ENCODE data around the gene URI1.

- TF ChIP-seq, protein P1, sequence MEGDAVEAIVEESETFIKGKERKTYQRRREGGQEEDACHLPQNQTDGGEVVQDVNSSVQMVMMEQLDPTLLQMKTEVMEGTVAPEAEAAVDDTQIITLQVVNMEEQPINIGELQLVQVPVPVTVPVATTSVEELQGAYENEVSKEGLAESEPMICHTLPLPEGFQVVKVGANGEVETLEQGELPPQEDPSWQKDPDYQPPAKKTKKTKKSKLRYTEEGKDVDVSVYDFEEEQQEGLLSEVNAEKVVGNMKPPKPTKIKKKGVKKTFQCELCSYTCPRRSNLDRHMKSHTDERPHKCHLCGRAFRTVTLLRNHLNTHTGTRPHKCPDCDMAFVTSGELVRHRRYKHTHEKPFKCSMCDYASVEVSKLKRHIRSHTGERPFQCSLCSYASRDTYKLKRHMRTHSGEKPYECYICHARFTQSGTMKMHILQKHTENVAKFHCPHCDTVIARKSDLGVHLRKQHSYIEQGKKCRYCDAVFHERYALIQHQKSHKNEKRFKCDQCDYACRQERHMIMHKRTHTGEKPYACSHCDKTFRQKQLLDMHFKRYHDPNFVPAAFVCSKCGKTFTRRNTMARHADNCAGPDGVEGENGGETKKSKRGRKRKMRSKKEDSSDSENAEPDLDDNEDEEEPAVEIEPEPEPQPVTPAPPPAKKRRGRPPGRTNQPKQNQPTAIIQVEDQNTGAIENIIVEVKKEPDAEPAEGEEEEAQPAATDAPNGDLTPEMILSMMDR (optimal IDR thresholded peaks at IDR 0.05 in 1 of 3, IDR thresholded peaks at IDR 0.05 in 1 of 3, conservative IDR thresholded peaks at IDR 0.05 in 1 of 3; ENCODE audit: extremely low read depth in 1 of 3, insufficient read depth in 2 of 3, low read length in 3 of 3): no peak
- no peak for TF ChIP-seq EZH2 (IDR thresholded peaks at IDR 0.05; ENCODE audit: low read length)
These were observed 5.6 kb upstream of the URI1 start for GRCh38 chr19:29936409-29936808.

All from keratinocyte (primary cell).